HG03139 (cell line): Measurements from ENCODE around the gene ZNF680.
"Not testable (repeated sequence)": the region's sequence is repeated elsewhere in the genome, so short reads cannot be mapped to it uniquely, and the experiment has no call there.

ENCODE experiments used
- ATAC-seq: cut with Tn5 transposase; IDR thresholded peaks from one replicate; pipeline ENCODE4 v1.9.1; 2021; ENCODE audit not compliant: unreplicated experiment

ZNF680 gene

GRCh38 chr7:64557601-64558322 is 5.1 kb downstream of the ZNF680 start:
- no peak for ATAC-seq

- no peak for ATAC-seq
Observed at GRCh38 chr7:64555046-64555445, 7.8 kb downstream of the ZNF680 start.

DNA sequence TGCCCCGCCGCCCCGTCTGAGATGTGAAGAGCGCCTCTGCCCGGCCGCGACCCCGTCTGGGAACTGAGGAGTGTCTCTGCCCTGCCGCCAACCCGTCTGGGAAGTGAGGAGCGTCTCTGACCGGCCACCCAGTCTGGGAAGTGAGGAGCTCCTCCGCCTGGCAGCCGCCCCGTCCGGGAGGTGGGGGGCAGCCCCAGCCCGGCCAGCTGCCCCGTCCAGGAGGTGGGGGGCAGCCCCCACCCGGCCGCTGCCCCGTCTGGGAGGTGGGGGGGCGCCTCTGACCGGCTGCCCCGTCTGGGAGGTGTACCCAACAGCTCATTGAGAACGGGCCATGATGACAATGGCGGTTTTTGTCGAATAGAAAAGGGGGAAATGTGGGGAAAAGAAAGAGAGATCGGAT is 8.7 kb downstream of the ZNF680 start:
- not testable (repeated sequence) for ATAC-seq

DNA sequence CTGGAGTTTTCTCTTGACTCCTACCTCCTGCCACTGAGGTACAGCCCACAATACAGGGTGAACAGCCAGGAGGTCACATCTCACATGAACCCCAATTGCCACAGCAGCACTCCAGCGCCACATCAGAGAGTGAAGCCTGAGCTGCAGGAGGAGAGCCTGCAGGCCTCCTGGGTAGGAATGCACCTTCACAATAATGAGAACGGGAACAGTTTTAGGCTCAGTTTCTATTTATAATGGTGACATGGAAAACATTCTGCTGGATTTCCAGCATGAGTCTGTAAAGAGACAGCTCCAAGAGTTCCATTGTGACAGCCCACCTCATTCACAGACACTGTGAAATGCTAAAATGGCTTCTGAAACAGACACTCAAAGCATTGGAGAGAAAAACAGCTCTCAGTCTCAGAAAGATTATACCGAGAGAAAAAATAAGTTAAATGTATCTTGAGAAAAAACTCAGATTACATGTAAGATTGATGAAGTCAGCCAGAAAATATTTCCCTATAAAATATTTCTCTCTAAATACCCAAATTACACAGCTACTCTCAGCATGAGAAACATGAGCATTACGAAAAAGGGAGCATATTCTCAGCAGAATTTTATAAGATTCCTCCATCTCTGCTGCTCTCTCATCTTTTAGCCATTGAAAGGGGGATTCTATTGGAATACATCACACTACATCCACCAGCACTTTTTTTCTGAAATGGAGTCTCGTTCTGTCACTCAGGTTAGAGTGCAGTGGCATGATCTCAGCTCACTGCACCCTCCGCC is 11.3 kb downstream of the ZNF680 start:
- ATAC-seq, result no peak

DNA sequence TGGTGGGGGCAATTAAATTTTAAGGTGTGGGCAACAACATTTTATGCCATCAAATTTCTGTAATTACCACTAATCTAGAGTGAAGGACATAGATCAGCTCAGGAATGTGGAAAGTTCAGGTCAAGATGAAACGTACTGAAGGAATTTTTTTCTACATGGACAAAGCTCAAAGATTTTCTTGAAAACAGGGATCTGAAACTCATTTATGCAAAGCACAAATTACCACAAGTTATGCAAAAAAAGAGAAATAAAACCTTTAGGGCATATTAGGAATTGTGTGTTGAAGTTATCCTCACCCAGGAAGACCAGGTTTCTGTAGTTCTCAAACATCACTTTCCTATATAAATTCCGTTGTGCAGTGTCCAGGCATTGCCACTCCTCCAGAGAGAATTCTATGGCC is 18.9 kb downstream of the ZNF680 start:
- no peak for ATAC-seq

DNA sequence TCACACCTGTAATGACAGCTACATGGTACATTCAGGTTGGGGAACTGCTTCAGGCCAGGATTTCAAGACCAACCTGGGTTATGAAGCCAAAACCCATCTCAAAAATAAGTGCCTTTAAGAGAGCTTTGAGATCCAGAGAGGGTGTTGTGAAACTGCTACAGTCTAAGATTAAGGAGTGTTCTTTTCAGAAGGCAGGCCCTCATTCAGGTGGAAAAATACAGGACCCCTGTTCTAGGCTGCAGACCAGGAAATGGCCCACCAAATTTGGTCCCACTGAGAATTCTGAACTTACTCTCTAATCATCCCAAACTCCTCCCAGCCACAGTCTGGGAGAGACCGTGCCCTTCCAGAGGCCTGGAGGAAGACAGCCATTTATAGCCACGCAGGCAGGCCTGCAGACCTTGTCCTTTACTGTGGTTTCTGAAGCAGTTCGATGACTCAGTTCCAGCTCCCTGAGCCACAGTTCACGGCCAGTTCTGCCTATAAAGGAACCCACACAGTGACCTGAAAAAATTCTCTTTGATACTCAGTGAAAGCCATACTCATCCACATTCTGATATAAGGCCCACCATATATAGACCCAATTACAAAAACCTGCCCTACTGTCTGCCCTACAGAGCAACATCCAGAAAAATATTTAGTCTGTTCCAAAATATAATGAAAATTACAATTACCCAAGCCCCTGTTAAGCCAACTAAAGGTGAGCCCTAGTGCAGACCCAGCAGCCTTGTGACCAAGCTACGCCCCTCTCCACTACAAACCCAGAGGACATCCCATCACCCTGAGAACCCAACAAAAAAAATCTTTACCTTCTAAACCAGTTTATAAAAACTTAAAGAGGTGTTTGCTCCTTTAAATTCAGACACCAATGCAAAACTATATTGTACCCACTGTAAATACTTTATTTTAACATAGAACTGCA is 21.2 kb downstream of the ZNF680 start:
- ATAC-seq, result no peak

DNA sequence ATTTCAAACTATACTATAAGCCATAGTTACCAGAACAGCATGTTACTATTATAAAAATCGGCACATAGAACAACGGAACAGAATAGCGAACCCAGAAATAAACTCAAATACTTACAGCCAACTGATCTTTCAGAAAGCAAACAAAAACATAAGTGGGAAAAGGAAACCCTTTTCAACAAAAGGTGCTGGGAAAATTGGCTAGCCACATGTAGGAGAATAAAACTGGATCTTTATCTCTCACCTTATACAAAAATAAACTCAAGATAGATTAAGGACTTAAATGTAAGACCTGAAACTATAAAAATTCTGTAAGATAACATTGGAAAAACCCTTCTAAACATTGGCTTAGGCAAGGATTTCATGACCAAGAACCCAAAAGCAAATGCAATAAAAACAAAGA is 29.1 kb downstream of the ZNF680 start:
- ATAC-seq, result no peak

DNA sequence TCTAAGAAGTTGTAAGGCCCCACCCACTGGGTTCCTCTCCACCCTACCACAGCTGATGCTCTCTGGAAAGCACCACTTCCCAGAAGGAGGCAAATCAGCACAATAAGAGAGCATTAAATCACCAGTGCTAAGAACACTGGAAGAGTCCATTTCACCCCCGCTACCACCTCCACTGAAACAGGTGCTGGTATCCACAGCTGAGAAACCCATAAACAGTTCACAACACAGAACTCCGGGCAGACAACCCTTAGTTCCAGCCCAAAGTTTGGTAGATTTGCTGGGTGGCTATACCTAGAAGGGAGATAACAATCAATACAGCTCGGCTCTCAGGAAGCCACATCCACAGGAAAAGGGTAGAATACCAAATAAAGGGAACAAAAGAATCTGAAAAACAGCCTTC is 34.1 kb downstream of the ZNF680 start:
- no peak for ATAC-seq

DNA sequence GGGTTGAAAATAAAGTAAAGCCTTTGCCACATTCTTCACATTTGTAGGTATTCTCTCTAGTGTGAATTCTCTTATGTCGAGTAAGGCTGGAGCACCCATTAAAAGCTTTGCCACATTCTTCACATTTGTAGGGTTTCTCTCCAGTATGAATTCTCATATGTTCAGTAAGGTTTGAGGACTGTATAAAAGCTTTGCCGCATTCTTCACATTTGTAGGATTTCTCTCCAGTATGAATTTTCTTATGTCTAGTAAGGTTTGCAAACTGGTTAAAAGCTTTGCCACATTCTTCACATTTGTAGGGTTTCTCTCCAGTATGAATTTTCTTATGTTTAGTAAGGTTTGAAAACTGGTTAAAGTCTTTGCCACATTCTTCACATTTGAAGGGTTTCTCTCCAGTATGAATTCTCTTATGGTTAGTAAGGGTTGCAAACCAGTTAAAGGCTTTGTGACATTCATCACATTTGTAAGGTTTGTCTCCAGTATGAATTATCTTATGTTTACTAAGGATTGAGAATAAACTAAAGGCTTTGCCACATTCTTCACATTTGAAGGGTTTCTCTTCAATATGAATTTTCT is 41.4 kb downstream of the ZNF680 start:
- no peak for ATAC-seq

- no peak for ATAC-seq
Observed at GRCh38 chr7:64516451-64516850, 46.4 kb downstream of the ZNF680 start.

GRCh38 chr7:64515781-64516180 is 47.1 kb downstream of the ZNF680 start:
- no peak for ATAC-seq

- ATAC-seq, result no peak
Observed at GRCh38 chr7:64515330-64515729, 47.5 kb downstream of the ZNF680 start.

- ATAC-seq, result no peak
Observed at GRCh38 chr7:64509583-64509982, 53.3 kb downstream of the ZNF680 start.

DNA sequence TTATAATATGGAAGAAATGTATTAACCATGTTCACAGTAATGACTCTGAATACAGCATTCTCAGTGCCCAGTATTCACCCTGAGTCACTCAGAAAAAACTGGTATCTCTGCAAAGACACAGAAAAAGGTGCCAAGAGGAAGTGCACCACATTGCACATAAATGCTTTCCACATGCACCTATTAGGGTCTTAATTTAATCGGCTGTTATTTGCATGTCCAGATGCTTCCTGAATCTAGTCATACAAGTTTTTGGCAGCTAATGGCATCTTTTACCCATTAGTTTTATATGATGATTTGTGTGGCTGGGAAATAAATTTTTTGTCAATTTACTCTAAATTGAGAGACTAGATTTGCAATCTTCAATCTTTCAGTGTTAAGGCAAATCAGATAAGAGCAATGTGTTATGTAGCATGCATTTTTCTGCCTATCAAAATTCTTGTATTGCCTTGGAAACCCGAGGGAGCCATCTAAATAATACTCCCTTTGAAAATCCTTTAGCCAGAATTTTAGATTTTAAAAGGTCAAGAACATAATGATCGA is 58.2 kb downstream of the ZNF680 start:
- ATAC-seq, result no peak

GRCh38 chr7:64498270-64498669 is 64.6 kb downstream of the ZNF680 start:
- ATAC-seq, result no peak

DNA sequence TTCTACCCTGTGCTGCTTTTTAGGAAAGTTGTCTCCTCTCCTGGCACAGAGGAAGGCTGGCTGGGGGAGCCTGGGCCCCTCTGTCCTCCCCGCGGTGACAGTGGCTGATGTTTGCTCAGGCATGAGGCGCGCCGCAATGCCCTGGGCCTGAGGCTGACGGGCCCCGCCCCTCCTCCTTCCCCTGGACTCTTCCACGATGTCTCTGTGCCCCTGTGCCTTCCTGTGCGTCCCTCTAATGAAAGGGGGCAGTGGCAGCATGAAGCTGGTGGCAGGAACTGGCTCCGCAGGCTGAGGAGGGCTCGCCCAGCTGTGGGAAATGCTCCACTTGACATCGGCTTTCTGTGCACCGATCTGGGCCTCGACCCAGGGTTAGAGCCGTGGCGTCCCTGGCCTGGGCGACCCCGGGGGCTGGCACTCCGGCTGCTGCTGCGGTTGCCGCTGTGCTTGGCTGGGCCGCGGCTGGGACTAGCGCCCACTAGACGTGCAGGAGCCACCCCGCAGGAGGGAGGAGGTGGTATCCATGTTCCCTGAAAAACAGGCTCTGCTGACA is 67.9 kb downstream of the ZNF680 start:
- no peak for ATAC-seq

DNA sequence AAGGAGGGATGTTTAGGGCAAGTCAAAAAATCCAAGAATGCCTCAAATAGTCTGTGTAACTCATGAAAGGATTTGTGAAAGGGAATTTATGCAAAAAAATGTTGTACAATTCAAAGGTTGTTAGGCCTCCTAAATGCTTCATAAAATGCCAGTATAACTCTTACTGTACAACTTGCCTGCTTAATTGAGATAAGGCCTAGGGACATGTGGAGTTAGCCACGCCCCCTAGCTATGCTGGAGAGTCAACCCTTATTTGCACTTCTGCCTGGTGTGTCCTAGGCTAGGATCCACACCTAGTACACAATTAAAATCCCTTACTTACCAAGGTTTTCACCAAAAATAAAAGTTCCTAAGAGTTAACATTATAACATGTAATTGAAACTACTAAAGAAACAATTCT is 77.2 kb downstream of the ZNF680 start:
- ATAC-seq, result no peak
